Brain microvascular endothelial cell (primary cell): ENCODE results near the gene NOBOX.
A peak's percentile ranks its signal among the peaks of the same experiment; 100 is the strongest.

Experiments used
- DNase-seq: peaks from one replicate; pipeline ENCODE4 v3.0.0-alpha.2; 2020
- H3K27ac ChIP-seq: fragments of 250-450 bp; sonication (Bioruptor Pico); 2 replicates; pipeline ENCODE4 v1.5.1; 2020; ENCODE audit warnings: mild to moderate bottlenecking, moderate library complexity
- H3K27me3 ChIP-seq: fragments of 250-450 bp; sonication (Bioruptor Pico); replicated peaks from 2 replicates; pipeline ENCODE4 v1.5.1; 2020; ENCODE audit warnings: mild to moderate bottlenecking
- H3K36me3 ChIP-seq: fragments of 250-450 bp; sonication (Bioruptor Pico); replicated peaks from 2 replicates; pipeline ENCODE4 v1.5.1; 2020; ENCODE audit warnings: mild to moderate bottlenecking
- H3K4me3 ChIP-seq: 2 replicates; pipeline ENCODE4 v1.5.1; 2011; ENCODE audit warnings: low read depth, mild to moderate bottlenecking, control low read depth, low read length, moderate library complexity
- in situ Hi-C: cut with HindIII; loops from 2 replicates; pipeline ENCODE4 v1.10.0; 2017; ENCODE audit warnings: low sequenced_read_pairs, low pct_ligation_motif_present
- TF ChIP-seq, protein P1 (sequence below): IDR thresholded peaks from 2 replicates; pipeline ENCODE4 v1.5.1; 2011; ENCODE audit warnings: low read depth, mild to moderate bottlenecking, moderate library complexity, low read length, control low read depth, inconsistent platforms; ENCODE audit errors: missing control alignments

Gene NOBOX

DNA sequence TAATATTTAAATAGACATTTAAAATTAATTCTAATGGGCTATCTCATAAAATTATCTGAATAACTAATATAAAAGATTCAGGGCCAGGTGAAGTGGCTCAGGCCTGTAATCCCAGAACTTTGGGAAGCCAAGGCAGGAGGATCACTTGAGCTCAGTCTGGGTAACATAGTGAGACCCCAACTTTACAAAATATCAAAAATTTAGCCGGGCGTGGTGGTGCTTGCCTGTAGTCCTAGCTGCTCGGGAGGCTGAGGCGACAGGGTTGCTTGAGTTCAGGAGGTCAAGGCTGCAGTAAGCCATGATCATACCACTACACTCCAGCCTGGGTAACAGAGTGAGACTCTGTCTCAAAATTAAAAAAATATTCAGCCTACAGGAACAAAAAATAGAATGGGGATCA lies 12.5 kb downstream of the NOBOX start:
- no peak overlapping the region for H3K27ac ChIP-seq
- in situ Hi-C loops: no loop called here
- H3K4me3 ChIP-seq: no peak overlapping the region
- no peaks in the 10 kb centered on the region for H3K27me3 ChIP-seq
- no peak for DNase-seq
- no peaks in the 10 kb centered on the region for H3K36me3 ChIP-seq
- TF ChIP-seq, protein P1, sequence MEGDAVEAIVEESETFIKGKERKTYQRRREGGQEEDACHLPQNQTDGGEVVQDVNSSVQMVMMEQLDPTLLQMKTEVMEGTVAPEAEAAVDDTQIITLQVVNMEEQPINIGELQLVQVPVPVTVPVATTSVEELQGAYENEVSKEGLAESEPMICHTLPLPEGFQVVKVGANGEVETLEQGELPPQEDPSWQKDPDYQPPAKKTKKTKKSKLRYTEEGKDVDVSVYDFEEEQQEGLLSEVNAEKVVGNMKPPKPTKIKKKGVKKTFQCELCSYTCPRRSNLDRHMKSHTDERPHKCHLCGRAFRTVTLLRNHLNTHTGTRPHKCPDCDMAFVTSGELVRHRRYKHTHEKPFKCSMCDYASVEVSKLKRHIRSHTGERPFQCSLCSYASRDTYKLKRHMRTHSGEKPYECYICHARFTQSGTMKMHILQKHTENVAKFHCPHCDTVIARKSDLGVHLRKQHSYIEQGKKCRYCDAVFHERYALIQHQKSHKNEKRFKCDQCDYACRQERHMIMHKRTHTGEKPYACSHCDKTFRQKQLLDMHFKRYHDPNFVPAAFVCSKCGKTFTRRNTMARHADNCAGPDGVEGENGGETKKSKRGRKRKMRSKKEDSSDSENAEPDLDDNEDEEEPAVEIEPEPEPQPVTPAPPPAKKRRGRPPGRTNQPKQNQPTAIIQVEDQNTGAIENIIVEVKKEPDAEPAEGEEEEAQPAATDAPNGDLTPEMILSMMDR: no peak

DNA sequence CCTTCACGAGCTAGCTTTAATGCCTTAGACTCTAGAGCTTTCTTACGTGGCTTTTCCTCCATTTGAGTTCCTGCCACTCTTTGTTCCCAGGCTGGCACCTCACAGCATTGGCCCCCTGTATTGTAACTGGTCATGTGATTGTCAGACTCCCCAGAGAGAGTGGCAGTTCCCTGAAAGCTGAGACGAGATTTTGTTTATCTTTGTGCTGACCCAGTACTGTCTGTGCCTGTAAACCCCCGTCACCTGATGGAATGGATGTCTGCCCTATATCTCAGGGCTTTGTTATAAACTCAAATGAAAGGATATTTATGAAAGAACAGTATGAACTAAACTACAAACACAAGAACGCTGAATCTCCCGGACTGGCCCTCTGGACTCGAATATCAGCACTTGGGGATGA lies 13.0 kb downstream of the NOBOX start:
- TF ChIP-seq, protein P1: no peak
- H3K4me3 ChIP-seq: no peak overlapping the region
- H3K27me3 ChIP-seq: no peaks in the 10 kb centered on the region
- H3K36me3 ChIP-seq: no peaks in the 10 kb centered on the region
- no peak for DNase-seq
- in situ Hi-C loops: no loop called here
- no peak overlapping the region for H3K27ac ChIP-seq

DNA sequence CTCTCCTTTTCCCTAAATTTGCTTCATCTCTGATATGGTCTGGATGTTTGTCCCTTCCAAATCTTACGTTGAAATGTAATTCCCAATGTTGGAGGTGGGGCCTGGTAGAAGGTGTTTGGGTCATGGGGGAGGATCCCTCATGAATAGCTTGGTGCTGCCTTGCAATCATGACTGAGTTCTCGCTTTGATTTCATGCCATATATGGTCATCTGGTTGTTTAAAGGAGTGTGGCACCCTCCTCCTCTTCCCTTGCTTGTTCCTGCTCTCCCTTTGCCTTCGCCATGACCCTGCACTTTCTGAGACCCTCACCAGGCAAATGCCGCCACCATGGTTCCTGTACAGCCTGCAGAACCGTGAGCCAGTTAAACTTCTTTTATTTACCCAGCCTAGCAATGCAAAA lies 14.5 kb downstream of the NOBOX start:
- no peaks in the 10 kb centered on the region for H3K27me3 ChIP-seq
- in situ Hi-C loops: no loop called here
- TF ChIP-seq, protein P1: no peak
- H3K4me3 ChIP-seq: no peak overlapping the region
- no peak overlapping the region for H3K27ac ChIP-seq
- DNase-seq: no peak
- no peaks in the 10 kb centered on the region for H3K36me3 ChIP-seq

DNA sequence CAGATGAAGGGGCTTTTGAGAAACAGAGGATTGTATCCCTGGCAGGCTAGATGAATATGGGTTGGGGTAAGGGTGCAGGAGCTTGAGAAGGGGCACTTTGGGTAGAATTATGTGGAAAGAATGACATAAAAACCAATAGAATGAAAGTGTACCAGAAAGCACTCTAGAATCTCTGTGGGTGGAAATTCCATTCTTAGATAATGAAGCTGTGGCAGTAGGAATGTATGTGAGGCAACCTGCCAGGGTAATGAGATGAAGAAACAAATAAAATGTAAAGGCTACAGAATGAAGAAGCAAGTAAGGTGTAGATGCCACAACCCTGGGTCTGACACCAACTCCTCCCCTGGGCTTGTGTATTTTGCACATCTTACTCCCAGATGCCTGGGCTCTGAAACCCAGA lies 16.8 kb downstream of the NOBOX start:
- H3K36me3 ChIP-seq: no peaks in the 10 kb centered on the region
- no peak overlapping the region for H3K27ac ChIP-seq
- no peak overlapping the region for H3K4me3 ChIP-seq
- DNase-seq: peak; percentile 61
- in situ Hi-C loops: no loop called here
- no peaks in the 10 kb centered on the region for H3K27me3 ChIP-seq
- TF ChIP-seq, protein P1: no peak

DNA sequence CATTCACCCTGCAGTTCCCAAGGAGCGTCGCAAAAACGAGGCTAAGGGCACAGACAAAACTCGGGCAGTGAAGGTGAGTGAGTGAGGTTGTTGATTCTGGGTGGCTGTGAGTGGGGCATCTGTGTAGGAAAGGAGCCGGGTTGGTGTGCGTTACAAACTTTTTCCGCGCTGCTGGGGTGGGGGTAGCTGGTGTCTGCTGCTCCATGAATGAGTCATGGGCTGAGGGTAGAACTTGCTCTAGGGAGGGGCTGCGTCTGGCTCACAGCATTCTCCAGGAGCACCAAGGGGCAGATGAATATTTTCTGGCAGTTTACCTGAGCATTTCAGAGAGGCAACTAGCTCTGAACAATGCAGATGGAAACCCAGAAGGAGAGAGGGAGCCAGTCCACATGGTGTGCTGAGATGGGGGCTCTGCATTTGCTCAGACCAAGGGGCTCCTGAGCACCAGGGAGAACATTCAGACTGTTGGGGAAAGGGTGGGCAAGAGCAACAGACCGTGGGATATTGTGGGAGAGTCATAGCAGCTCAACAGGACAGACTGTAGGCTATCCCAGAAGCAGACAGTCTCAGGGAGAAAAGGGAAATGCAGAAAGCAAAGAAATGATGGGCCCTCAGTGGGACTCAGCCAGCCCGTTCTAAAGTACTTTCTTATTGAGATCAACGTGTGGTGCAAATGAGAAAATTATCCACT lies 18.8 kb downstream of the NOBOX start:
- H3K27me3 ChIP-seq: no peaks in the 10 kb centered on the region
- peak; percentile 52 for DNase-seq
- in situ Hi-C loops: no loop called here

More for the DNA sequence above, 18.8 kb downstream of the NOBOX start:
- Histone ChIP-seq H3K4me3 (no peak overlapping the region), H3K27ac (no peak overlapping the region), H3K36me3 (no peaks in the 10 kb centered on the region)
- TF ChIP-seq, protein P1: no peak
